Right ventricle myocardium inferior (tissue), 1 donor: ENCODE data around the gene RIPOR3. TPM values are rescaled to one million over a fixed set of nuclear protein-coding genes. Genes with fewer than 3 reads are reported as not detected.
"Not testable (repeated sequence)": the region's sequence is repeated elsewhere in the genome, so short reads cannot be mapped to it uniquely, and the experiment has no call there.

Source experiments
- ATAC-seq: fragments of 200-7000 bp; cut with Tn5 transposase; one replicate; pipeline ENCODE4 v1.9.1; 2020; ENCODE audit warnings: mild to moderate bottlenecking, moderate library complexity
- DNase-seq: peaks from one replicate; pipeline ENCODE4 v3.0.0; 2021; ENCODE audit errors: missing footprints
- intact Hi-C: fragments of 100-400 bp; cut with DNase I; formaldehyde crosslinking; loops from one replicate; pipeline ENCODE4 v1.11.0; 2022
- total RNA-seq: library from RNA; stranded (reverse); fragmentation: NEBNext Ultra II Directional; extraction: Animal tissue kit (Norgen Biotek cat#: 25700); gene quantifications from one replicate; pipeline ENCODE4 v1.2.1, GENCODE V29; 2021
- donor health status: DM: no; HTN: yes; CAD: no; lungs with severe emphysema.

RIPOR3 gene
- total RNA-seq, 1 donor from 2014 or later: 8.3 TPM

DNA sequence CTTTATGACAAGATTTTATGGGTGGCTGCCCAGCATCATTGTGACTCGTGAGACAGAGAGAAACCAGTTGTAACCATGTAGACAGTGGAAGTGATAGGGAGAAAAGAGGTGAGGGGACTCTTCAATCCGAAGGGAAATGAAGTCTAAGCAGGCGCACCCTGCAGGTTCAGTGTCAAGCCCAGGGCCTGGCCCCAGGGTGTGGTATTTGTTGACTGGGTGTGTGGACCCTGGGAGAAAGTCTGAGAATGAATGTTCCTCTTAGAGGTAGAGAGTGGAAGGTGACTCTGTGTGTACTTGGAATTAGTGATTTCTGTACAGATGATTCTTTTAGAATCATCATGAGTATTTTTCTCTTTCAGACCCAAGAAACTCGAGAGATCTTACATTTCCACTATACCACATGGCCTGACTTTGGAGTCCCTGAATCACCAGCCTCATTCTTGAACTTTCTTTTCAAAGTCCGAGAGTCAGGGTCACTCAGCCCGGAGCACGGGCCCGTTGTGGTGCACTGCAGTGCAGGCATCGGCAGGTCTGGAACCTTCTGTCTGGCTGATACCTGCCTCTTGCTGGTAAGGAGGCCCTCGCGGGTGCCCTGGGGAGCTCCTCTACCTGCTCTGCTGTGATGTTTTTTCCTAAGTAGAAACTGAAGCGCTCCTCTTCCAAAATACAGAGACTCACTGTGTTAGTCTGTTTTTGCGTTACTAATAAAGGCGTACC lies 113.1 kb downstream of the RIPOR3 start:
- no peak for DNase-seq
- intact Hi-C loops: loop anchor here (5.0 kb wide), 3 partner anchors 49 to 181 kb away; no protein-coding TSS in a partner anchor
- ATAC-seq: no peak

DNA sequence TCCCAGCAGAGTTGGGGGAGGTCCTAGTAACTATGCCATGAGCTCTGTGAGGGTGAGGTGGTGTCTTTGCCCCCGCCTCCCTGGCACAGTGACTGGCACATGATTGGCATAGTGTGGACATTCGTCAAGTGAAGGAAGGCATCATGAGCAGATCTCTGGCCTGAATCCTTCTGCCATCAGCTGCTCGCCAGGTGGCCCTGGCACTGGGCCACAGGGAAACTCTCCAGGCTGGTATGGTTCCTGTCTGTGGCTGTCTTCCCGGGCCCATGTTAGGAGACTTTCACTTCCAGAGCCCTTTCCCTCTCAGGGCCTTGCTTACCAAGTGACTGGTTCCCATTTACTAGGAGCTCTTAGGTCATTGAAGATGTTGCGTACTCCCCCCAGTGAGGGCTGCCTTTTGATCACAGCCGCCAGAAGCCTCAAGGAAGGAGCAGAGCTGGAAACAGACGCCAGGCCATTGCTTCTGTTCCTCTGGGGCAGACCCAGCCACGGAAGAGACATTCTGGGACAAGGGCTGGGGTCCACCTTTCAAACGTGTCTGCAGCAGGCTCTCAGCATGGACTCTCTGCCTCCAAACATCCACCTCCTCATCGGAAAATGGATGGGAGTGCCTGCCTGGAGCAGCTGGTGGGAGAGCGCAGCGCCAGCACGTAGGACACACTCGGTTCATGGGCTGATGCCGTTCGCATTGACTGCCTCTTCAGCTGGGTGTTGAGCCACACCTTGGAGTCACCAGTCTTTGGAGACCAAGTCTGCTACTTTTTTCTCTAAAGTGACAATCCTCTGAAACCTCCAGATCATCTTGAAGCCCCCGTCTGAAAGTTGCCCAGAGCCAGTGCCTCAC lies 113.9 kb downstream of the RIPOR3 start:
- peak; percentile 78 for DNase-seq
- ATAC-seq: peak; percentile 83
- intact Hi-C loops: loop anchor here (2.0 to 5.0 kb wide), 4 partner anchors 50 to 180 kb away; partner anchors contain the start of gene PTPN1

DNA sequence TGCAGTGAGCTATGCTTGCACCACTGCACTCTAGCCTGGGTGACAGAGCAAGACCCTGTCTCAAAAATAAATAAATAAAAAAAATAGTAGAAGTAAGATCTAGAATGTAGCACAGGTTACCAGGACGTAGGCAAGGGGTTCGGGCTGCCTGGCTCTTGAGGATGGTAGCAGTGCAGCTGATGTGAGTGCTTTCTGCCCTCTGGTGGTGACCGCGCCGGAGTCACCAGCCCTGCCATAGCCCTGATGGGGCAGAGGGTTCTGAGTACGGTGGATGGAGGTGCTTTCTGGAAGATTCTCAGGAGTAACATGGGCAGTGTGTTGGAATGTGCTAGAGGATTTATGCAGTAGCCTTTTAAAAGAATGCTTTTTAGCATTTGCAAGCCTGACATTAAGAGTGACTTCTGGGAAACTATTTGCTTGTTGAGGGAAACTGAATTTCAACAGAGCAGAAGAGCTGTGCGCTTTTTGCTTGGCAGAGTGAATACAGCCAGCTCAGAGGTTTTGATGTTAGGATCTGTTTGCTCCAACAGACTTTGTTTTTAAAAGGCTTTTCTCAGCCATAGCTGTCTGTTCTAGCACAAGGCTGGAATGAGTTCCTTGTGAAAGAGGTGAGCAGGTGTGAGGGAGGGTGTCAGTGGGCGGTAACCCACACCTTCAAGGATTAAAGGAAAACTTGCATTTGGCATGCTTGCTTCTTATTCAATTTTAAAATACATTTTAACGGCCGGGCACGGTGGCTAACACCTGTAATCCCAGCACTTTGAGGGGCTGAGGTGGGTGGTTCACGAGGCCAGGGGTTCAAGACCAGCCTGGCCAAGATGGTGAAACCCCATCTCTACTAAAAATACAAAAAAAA lies 115.2 kb downstream of the RIPOR3 start:
- intact Hi-C loops: loop anchor here (2.0 to 5.0 kb wide), 4 partner anchors 51 to 179 kb away; partner anchors contain the start of gene PTPN1
- DNase-seq (peak; percentile 88), ATAC-seq (peak; percentile 66)

DNA sequence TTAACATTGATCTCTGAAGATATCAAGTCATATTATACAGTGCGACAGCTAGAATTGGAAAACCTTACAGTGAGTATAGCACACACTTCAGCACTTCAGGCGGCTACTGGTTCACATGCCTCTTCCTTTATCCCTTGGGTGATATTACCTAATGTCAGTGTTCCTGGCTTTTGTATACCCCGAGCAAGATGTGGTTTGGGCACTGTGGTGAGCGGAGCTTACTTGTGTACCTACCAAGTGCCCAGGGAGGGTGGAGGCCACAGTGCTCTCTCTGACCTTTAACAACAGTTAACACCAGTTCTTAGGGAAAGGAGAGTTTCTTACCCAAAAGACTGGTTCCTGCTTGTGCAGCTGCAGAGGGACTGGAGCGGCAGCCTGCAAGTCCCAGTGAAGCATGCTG lies 116.8 kb downstream of the RIPOR3 start:
- ATAC-seq: no peak
- DNase-seq: no peak
- intact Hi-C loops: no loop called here

DNA sequence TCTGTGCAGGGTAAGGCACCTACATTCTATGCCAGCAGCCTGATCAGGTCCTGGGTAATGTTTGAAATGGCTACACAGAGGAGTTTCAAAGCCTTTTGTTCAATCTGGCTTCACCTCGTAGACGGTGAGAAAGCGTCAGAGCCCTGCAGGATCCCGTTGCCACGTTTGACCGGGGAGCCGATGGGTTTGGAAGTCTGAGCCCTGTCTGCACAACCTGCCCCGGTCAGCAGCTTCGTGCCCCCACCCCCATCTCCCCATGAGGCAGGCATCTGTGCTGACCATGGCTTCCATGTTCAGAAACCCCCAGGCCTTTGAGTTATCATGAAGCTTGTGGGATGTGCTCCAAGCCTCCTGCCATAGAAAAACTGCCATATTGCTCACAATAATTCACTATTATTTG lies 117.2 kb downstream of the RIPOR3 start:
- no peak for ATAC-seq
- no peak for DNase-seq

DNA sequence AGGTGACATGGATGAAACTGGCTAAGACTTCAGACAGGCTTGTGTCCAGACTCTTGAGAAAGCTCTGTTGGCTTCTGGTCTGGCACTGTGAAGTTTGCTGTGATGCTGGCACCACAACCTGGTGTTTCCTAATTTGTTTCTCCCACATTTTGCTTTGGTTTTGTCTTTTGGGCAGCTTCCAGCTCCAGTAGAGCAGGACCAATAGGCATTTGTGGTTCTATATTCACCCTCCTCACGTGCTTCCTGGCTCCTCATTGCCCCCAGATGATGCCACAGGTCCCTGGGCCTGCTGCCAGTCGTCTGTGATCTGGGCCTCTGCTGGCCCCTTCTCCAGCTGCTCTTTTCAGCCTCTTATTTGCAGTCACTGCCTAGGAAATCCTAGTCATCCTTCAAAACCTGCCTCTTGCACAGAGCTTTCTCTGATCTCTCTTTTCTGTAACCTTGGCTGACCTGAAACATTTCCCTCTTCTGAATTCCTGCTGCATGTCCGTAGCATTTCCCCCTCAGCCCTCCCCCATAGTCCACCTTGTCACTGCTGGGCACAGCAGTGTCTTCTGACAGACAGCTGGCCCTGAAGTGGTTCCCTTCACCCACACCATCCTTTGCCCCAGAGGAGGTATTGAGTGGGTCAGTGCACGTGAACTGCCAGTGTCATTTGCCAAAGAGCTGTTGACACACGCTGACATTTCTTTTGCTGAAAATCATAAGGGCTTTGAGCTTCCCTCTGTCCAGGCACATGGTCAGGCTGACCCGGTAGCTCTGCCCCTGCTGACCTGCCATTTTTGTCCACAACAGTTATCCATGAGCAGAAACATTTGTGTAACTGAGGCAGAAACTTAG lies 118.2 kb downstream of the RIPOR3 start:
- DNase-seq (no peak), ATAC-seq (peak; percentile 30)
- intact Hi-C loops: no loop called here

More for the DNA sequence above, 117.2 kb downstream of the RIPOR3 start:
- intact Hi-C loops: no loop called here

DNA sequence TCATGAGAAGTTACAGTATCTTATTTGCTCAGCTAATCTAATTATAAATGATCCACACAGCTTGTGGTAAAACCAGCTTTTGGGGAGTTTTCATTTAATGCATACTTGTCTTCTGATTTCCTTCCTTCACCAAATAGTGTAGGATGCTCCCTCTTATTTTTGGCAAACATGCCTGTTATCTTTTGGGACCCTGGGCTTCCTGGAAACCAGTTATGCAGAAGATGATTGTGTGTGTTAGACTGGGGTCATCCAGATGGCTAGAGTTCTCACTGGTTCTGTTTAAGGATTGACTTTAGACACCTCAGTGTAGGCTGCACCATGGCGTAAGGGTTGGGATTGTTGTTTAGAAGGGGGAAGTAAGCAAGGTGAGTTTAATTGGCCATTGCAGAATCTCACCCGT lies 119.9 kb downstream of the RIPOR3 start:
- DNase-seq (no peak), ATAC-seq (no peak)
- intact Hi-C loops: loop anchor here (2.0 kb wide), 1 partner anchor 27 kb away; no protein-coding TSS in a partner anchor

DNA sequence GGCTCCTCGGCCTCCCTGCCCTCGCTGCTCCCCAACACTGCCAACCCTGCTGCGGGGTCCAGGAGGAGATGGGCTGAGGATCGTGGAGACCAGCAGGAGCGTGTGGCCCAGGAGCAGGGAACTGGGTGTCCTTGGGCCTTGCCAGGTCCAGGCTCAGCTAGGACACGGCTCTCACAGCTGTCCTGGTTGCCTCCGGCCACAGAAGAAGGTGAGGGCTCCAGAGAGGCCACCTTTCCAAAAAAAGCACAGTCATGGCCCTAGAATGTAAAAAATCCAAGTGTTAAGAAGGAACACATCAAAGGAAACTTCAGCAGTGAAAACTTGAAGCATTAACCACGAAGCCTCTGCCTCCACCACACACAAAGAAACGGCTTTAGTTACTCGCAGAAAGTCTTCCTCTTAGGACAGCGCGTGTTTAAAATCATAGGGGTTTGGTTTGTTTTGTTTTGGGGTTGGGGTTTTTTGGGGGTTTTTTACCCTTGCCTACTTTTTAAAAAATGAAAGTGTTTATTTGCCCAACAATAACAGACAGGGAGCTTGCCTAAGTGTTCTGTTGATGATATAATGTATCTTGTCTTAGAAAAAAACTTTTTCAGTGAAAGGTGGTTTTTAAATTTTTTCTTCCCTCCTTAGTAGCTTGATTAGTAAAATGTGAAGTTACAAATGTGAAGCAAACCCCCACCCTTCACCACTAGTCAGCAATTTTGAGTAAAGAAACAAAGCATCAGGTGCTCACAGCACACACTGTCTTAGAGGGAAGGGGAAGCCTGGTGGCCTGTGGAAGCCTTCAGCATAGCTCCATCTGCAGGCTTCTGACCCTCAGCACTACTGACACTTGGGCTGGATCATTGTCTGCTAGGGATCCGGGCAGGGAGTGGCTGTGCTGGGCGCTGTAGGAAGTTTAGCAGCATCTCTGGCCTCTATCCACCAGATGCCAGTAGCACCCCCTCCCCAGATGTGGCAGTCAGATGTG lies 121.2 kb downstream of the RIPOR3 start:
- no peak for DNase-seq
- peak; percentile 29 for ATAC-seq
- intact Hi-C loops: loop anchor here (2.0 kb wide), 1 partner anchor 25 kb away; no protein-coding TSS in a partner anchor

DNA sequence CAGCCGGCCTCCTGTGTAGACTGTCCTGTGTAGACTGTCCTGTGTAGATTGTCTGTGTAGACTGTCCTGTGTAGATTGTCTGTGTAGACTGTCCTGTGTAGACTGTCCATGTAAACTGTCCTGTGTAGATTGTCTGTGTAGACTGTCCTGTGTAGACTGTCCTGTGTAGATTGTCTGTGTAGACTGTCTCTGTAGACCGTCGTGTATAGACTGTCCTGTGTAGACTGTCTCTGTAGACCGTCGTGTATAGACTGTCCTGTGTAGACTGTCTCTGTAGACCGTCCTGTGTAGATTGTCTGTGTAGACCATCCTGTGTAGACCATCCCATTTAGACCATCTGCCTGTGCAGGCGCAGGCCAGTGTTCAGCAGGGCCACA lies 121.9 kb downstream of the RIPOR3 start:
- intact Hi-C loops, DNase-seq, ATAC-seq: not testable (repeated sequence)

DNA sequence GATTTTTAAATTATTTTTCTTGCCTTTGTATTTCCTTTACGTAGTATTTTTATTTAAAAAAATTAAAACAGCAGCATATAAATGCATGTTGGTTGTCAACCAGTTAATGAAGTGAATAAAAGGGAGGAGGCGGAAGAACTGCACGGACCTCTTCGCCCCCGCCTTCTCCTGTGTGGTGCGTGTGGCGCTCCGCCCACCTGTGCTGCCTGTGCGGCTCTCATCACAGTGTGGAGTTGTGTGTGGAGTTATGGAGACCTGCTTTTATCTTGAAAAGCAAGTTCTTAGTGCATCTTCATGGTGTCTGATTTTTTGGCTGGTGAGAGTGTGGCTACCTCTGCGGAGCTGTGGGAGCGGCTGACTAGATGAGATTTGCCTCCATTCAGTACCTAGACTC lies 122.8 kb downstream of the RIPOR3 start:
- intact Hi-C loops: no loop called here
- DNase-seq: no peak
- no peak for ATAC-seq

DNA sequence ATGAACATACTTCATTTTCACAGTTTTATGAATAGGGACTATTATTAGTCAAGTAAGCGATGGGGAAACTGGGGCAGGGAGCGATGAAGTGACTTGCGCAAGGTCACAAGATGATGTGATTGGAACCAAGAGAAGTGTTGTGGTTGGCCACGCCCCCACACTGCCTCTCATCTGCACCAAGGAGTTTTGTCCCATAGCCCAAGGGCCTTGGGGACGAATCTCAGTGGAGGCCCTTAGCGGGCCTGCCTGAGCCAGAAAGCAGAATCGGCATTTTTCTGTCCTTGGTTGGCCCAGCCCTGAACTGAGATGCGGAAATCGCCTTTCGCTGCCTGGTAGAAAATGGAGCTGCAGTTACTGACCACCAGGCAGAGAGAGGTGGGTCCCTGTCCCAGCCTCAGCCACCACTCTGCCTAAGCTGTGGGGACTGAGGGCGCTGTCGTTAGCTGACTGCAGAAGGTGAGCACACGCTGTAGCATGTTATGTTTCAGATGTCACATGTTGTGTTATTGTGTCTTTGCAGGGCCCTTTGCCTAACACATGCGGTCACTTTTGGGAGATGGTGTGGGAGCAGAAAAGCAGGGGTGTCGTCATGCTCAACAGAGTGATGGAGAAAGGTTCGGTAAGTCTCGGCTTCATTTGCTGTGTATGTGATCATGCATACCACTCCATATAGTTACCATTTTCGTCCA lies 123.3 kb downstream of the RIPOR3 start:
- DNase-seq: no peak
- intact Hi-C loops: no loop called here
- no peak for ATAC-seq

DNA sequence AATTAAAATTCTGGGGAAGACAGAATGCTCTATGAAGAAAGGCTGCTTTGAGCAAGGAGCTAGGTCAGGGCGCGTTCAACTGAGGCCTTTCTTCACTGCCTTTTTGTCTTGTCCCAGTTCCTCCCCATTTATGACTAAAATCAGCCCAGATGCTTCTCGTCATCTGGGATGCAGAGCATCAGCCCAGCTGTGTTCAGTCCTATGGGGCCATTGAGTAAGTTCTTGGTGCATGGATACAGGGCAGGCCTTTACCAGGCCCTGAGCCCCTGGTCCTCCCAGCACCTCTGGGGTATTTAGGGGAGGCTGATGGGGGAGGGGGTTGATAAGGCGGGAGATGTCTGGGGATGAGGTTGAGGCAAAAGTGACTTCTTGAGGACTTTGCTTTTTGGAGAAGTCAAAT lies 125.5 kb downstream of the RIPOR3 start:
- intact Hi-C loops: no loop called here
- DNase-seq: no peak
- ATAC-seq: peak; percentile 72

DNA sequence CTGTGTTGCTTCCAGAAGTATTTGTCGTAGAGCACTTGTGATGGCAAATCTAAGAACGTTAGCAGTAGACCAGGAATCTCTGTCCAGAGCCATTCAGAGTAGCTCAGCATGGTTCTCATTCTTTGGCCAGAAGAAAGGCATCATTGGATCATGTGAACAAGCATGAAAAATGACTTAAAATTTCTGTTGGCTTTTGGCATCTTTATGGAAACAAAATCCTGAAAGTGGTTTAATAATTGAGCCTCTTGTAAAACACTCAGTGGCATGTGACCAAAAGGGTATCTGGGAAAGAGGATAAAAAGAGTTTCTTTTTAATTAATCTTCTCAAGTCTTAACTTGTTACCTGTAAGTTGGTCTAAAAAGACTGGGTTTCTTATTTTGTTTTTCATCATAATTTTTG lies 126.0 kb downstream of the RIPOR3 start:
- intact Hi-C loops: no loop called here
- DNase-seq: no peak
- no peak for ATAC-seq

DNA sequence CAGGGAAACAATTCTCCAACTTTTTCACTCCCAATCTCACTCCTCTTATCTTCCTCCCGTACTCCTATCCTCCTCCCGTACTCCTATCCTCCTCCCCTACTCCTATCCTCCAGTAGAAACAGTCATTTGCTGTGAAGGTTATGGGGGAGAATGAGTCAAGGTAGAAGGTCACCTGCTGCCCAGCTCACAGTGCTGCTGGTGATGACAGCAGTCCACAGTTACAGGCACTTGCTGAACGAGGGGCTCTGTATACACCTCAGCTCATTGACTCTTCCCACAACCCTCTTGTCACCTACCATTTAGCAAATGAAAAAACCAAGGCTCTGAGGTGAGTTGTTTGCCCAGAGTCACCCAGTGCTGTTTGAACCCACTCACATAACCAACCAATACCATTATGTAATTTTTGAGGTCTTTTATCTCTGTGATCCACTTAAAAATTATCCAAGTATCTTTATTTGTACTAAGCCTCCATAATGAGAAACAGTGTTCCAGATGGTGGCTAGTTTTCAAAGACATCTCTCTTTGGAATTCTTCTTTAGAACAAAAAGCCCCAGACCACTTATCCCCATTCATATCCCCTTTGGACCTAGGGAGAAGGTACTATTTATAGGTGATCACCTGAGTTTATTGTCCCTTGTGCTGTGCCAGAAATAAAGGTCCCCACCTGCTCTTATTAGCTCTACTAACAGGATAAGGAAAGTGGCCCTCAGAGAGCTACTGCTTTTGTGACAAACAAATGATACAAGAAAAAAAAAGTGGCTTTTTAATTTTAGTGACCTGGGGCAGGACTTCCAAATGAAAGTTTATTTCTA lies 128.0 kb downstream of the RIPOR3 start:
- ATAC-seq: no peak
- intact Hi-C loops: no loop called here

DNA sequence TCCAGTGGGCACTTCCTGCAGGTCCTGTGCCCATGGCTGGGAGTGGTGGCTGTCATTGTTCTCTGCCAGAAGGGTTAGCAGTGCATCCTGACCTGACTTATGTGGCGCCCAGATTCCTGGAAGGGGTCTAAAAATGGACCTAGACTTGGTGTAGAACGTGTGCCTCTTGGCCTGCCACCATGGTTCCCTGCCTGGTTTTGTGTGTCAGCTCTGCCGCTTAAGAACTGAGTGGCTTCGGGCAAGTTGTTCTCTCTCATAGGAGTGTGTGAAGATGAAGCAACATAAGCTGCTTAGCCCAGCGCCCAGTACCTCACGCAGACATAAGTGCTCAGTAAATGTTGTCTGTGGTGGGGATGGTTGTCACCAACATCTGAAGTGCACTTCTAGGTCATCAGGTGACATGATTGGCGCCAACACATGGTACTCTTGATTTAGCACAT lies 129.1 kb downstream of the RIPOR3 start:
- intact Hi-C loops: no loop called here
- DNase-seq (no peak), ATAC-seq (peak; percentile 42)

More for the DNA sequence above, 128.0 kb downstream of the RIPOR3 start:
- no peak for DNase-seq
